ENCODE measurements around the gene DEFB131B.
"Not testable (repeated sequence)": the region's sequence is repeated elsewhere in the genome, so short reads cannot be mapped to it uniquely, and the experiment has no call there.

Gene DEFB131B

GRCh38 chr11:71878059-71878458, at the start of gene DEFB131B:
Gene DEFB131B (plus strand): TSS chr11:71878453. CDS start chr11:71878453, 0 bp downstream.
- DNase-seq (ENCODE audit: low spot score): not testable (repeated sequence)

GRCh38 chr11:71829247-71829646, 49.0 kb upstream of the DEFB131B start:
- not testable (repeated sequence) for DNase-seq (ENCODE audit: low spot score)

GRCh38 chr11:71829686-71830085, 48.6 kb upstream of the DEFB131B start:
- DNase-seq (ENCODE audit: low spot score): not testable (repeated sequence)

GRCh38 chr11:71832811-71833210, 45.4 kb upstream of the DEFB131B start, which contains the start of gene DEFB108B:
Gene DEFB108B (plus strand): TSS chr11:71833200. CDS start chr11:71833200, 0 bp downstream.
- not testable (repeated sequence) for DNase-seq (ENCODE audit: low spot score)

- DNase-seq (ENCODE audit: low spot score): not testable (repeated sequence)
Observed at GRCh38 chr11:71842720-71843119, 35.5 kb upstream of the DEFB131B start.

GRCh38 chr11:71843355-71843754, 34.9 kb upstream of the DEFB131B start:
- DNase-seq (ENCODE audit: low spot score): not testable (repeated sequence)

- DNase-seq (ENCODE audit: low spot score): no peak
Observed at GRCh38 chr11:71843858-71844257, 34.4 kb upstream of the DEFB131B start.

GRCh38 chr11:71853895-71854294, 24.4 kb upstream of the DEFB131B start:
- not testable (repeated sequence) for DNase-seq (ENCODE audit: low spot score)

GRCh38 chr11:71855880-71856279, 22.4 kb upstream of the DEFB131B start:
- not testable (repeated sequence) for DNase-seq (ENCODE audit: low spot score)

GRCh38 chr11:71860835-71861234, 17.4 kb upstream of the DEFB131B start:
- not testable (repeated sequence) for DNase-seq (ENCODE audit: low spot score)

GRCh38 chr11:71863978-71864627, 14.2 kb upstream of the DEFB131B start:
- DNase-seq (ENCODE audit: low spot score): not testable (repeated sequence)

- DNase-seq (ENCODE audit: low spot score): not testable (repeated sequence)
Observed at GRCh38 chr11:71867209-71867608, 11.0 kb upstream of the DEFB131B start.

GRCh38 chr11:71869931-71870330, 8.3 kb upstream of the DEFB131B start:
- not testable (repeated sequence) for DNase-seq (ENCODE audit: low spot score)

GRCh38 chr11:71870661-71871060, 7.6 kb upstream of the DEFB131B start:
- DNase-seq (ENCODE audit: low spot score): not testable (repeated sequence)

- DNase-seq (ENCODE audit: low spot score): not testable (repeated sequence)
Observed at GRCh38 chr11:71876262-71876661, 2.0 kb upstream of the DEFB131B start.

GRCh38 chr11:71885806-71886205, 7.6 kb downstream of the DEFB131B start:
- DNase-seq (ENCODE audit: low spot score): not testable (repeated sequence)

GRCh38 chr11:71888335-71889010, 10.2 kb downstream of the DEFB131B start:
- not testable (repeated sequence) for DNase-seq (ENCODE audit: low spot score)

GRCh38 chr11:71889181-71889872, 11.1 kb downstream of the DEFB131B start:
- DNase-seq (ENCODE audit: low spot score): not testable (repeated sequence)

GRCh38 chr11:71895961-71896360, 17.7 kb downstream of the DEFB131B start:
- no peak for DNase-seq (ENCODE audit: low spot score)

GRCh38 chr11:71901137-71901536, 22.9 kb downstream of the DEFB131B start:
- DNase-seq (ENCODE audit: low spot score): not testable (repeated sequence)

GRCh38 chr11:71908218-71908617, 30.0 kb downstream of the DEFB131B start:
- no peak for DNase-seq (ENCODE audit: low spot score)

- DNase-seq (ENCODE audit: low spot score): not testable (repeated sequence)
Observed at GRCh38 chr11:71910775-71911174, 32.5 kb downstream of the DEFB131B start.
